DOHH2 (cell line): ENCODE measurements around the gene OR2S2.

Experiments used
- CTCF ChIP-seq: fragments of 200-600 bp; sonication (generic); IDR thresholded peaks from one replicate; pipeline ENCODE4 v1.5.1; 2014; ENCODE audit warnings: antibody characterized with exemption, mild to moderate bottlenecking, low read depth, low read length; ENCODE audit not compliant: poor library complexity, severe bottlenecking
- EZH2phosphoT487 ChIP-seq: fragments of 200-600 bp; sonication (generic); IDR thresholded peaks from 2 replicates; pipeline ENCODE4 v1.6.1; 2017; ENCODE audit warnings: borderline replicate concordance, mild to moderate bottlenecking, antibody characterized with exemption, low read length, moderate library complexity, mixed read lengths

DNA sequence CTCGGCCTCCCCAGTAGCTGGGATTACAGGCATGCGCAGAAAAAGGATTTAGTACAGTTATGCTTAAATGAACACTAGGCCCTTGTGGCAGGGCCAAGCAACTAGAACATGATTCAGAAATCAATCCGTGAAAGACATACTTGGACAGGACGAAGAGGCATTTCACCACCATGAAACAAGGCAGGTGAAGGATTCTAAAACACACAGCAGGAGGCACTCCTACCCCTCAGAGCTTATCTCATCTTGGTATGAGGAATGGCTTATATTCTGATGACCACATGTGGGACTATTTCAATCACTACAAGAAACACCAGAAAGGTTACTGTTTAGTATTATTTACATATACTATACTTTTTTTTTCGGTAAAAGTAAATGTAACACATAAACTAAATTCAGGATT, 15.7 kb downstream of the OR2S2 start:
- TF ChIP-seq CTCF (no peak), EZH2phosphoT487 (no peak)
